ENCODE data around the gene ZBED4.

ZBED4 gene

DNA sequence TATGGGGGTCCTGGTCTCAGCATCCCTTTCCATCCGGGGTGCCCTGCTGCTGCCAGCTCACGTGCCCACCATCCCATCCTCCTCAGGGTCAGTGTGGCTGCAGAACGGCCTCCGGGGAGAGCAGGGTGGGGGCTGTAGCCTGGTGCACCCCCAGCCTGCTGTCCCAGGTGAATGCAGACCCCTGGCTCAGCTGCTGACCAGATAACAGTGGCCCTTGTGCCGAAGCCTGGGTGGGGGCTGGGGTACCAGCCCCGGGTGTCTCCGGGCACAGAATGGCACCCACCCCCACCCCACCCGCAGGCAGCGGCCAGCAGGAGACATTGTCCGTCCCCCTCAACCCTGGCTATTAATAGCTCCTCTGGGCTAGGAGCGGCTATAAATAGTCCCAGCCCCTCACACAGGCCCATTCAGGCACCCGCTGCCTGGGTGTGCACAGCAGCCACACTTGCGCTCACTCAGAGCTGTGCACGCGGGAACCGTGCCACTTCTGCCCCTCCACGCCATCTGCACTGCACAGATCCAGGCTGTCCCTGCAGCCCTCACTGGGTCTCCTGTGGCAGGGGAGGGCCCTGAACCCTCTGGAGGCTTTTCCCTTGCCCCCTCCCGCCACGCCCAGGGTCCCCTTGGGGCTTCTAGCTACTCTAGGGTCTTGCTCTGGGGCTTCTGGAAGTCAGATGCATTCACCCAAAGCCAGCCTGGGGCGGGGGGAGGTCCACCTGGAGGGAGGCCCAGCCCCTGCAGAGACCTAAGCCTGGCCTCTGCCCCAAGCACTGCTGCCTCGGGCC is 83.5 kb downstream of the ZBED4 start:
- Histone ChIP-seq H3K27ac (peak overlapping the region; percentile 43 to 79 (median 70); a peak in 19 of 22 replicates), H3K36me3 (no peaks in the 10 kb centered on the region; a peak in 1 of 22 replicates), H3K4me3 (peak overlapping the region in 8 of 10 experiments; percentile 42 to 65 (median 54); a peak in 11 of 20 replicates), H3K4me1 (peaks cover 52 to 69% (median 64%) of the 10 kb centered on the region in 10 experiments), H3K9me3 (replicated peaks in 1 of 11) (peaks cover 7 to 23% (median 17%) of the 10 kb centered on the region in 11 experiments; a peak in 18 of 22 replicates), H3K27me3 (no peaks in the 10 kb centered on the region), H3K4me2 (peak overlapping the region; percentile 90 to 98 (median 96)), H3K9ac (peak overlapping the region; percentile 40 to 74 (median 66); a peak in 18 of 22 replicates), H4K20me1 (no peaks in the 10 kb centered on the region)
- no peak for TF ChIP-seq Cebpa-rat (IDR thresholded peaks at IDR 0.05)

- H3K4me1 ChIP-seq: peaks cover 44 to 61% (median 56%) of the 10 kb centered on the region in 10 experiments
- no peak for TF ChIP-seq Cebpa-rat (IDR thresholded peaks at IDR 0.05)
- H3K9ac ChIP-seq: peak overlapping the region in 6 of 11 experiments; percentile 13 to 74 (median 68); a peak in 11 of 22 replicates
- H3K36me3 ChIP-seq: no peaks in the 10 kb centered on the region; a peak in 1 of 22 replicates
- H3K9me3 ChIP-seq (replicated peaks in 1 of 11): peaks cover 7 to 23% (median 17%) of the 10 kb centered on the region in 11 experiments; a peak in 18 of 22 replicates
- peak overlapping the region in 2 of 11 experiments; percentile 9 to 74; a peak in 3 of 22 replicates for H3K27ac ChIP-seq
- 0 out of 20 replicates have a peak overlapping the region, but pooled peaks of 2 of the 10 experiments have one; percentile 42 to 54 for H3K4me3 ChIP-seq
- H4K20me1 ChIP-seq: no peaks in the 10 kb centered on the region
- peak overlapping the region; percentile 90 to 98 (median 96) for H3K4me2 ChIP-seq
- H3K27me3 ChIP-seq: no peaks in the 10 kb centered on the region
These were observed 84.3 kb downstream of the ZBED4 start for GRCh38 chr22:49937758-49938564.

GRCh38 chr22:49938565-49939136 is 85.0 kb downstream of the ZBED4 start:
- Histone ChIP-seq H3K36me3 (no peaks in the 10 kb centered on the region; a peak in 1 of 22 replicates), H3K9ac (0 out of 22 replicates have a peak overlapping the region, but pooled peaks of 1 of the 11 experiments have one; percentile 74), H3K27ac (no peak overlapping the region; a peak in 1 of 22 replicates), H3K4me1 (peaks cover 37 to 59% (median 49%) of the 10 kb centered on the region in 10 experiments), H4K20me1 (no peaks in the 10 kb centered on the region), H3K27me3 (no peaks in the 10 kb centered on the region), H3K4me2 (peak overlapping the region; percentile 90 to 98 (median 96); a peak in 18 of 22 replicates), H3K4me3 (no peak overlapping the region), H3K9me3 (replicated peaks in 1 of 11) (peaks cover 7 to 23% (median 17%) of the 10 kb centered on the region in 11 experiments; a peak in 18 of 22 replicates)
- no peak for TF ChIP-seq Cebpa-rat (IDR thresholded peaks at IDR 0.05)

Data from BLaER1 treated with 17β-estradiol and CSF1 and Interleukin-3, amounts not matched to agents 10 nM and 100 nM (cell line).